HCT116 (cell line): ENCODE measurements around the gene C12orf43. TPM values are rescaled to one million over a fixed set of nuclear protein-coding genes. Genes with fewer than 3 reads are reported as not detected.

ENCODE experiments used
- ATAC-seq: fragments of 200-7000 bp; cut with Tn5 transposase; 2 replicates; pipeline ENCODE4 v1.9.1; 2020; ENCODE audit warnings: mild to moderate bottlenecking, moderate library complexity
- BruUV-seq: library from RNA; stranded (reverse); fragments of 400-500 nt; replicated peaks from 2 replicates; lab custom pipeline; 2021; lab: Mats Ljungman, UMichigan
- CTCF ChIA-PET: fragments of 300-600 bp; sonication (Branson Sonifier 250); formaldehyde crosslinking; loops from one replicate; lab custom pipeline; 2021; ENCODE audit warnings: antibody characterized with exemption; lab: Charles Lee
- POLR2A ChIA-PET: fragments of 300-600, 350-600 bp; sonication (Branson Sonifier 250); formaldehyde crosslinking; loops from one replicate; lab custom pipeline; 2021; ENCODE audit warnings: antibody characterized with exemption; lab: Charles Lee
- RAD21 ChIA-PET, 2 experiments: fragments of 300-600 bp; sonication (Branson Sonifier 250); formaldehyde crosslinking; loops; one replicate each; lab custom pipeline; 2023; ENCODE audit warnings: low total read pairs in 2 of 2; ENCODE audit not compliant: uncharacterized antibody in 2 of 2, unreplicated experiment in 2 of 2, low non-redundant PET in 1 of 2; lab: Charles Lee
- DNase-seq: peaks from one replicate; pipeline ENCODE4 v3.0.0-alpha.2; 2010; ENCODE audit warnings: low read depth, low spot score
- H2AFZ ChIP-seq: fragments of 200-600 bp; shearing (Covaris generic), sonication (generic); 2 replicates; pipeline ENCODE4 v1.6.1; 2017; ENCODE audit warnings: low read depth, mixed run types, mixed read lengths, antibody characterized with exemption, low read length; ENCODE audit not compliant: poor library complexity, severe bottlenecking
- H3K27ac ChIP-seq: 2 replicates; pipeline ENCODE4 v1.5.1; 2012; ENCODE audit warnings: low read depth, low read length
- H3K27me3 ChIP-seq: fragments of 200-600 bp; sonication (generic); 2 replicates; pipeline ENCODE4 v1.6.1; 2016; ENCODE audit warnings: mixed run types, low read length, mixed read lengths; ENCODE audit not compliant: insufficient read depth
- H3K36me3 ChIP-seq, 2 experiments: fragments of 200-500 bp in 1 of 2; fragments of 200-600 bp in 1 of 2; sonication (Bioruptor generic) in 1 of 2; sonication (generic) in 1 of 2; 2 replicates each; pipeline versions ENCODE4 v1.5.1 to v1.6.1; 2014 to 2016; ENCODE audit warnings: low read length in 2 of 2, inconsistent platforms in 1 of 2, mixed read lengths in 1 of 2, mixed run types in 1 of 2; ENCODE audit not compliant: insufficient read depth in 2 of 2, control insufficient read depth in 1 of 2
- H3K4me1 ChIP-seq, 2 experiments: fragments of 200-600 bp in 1 of 2; sonication (generic) in 1 of 2; 2 replicates each; pipeline versions ENCODE4 v1.5.1 to v1.6.1; 2012 to 2017; ENCODE audit warnings: low read length in 2 of 2, inconsistent platforms in 1 of 2, mild to moderate bottlenecking in 1 of 2, mixed read lengths in 1 of 2, mixed run types in 1 of 2, moderate library complexity in 1 of 2; ENCODE audit not compliant: insufficient read depth in 2 of 2, control insufficient read depth in 1 of 2
- H3K4me2 ChIP-seq: fragments of 200-600 bp; sonication (generic); 2 replicates; pipeline ENCODE4 v1.6.1; 2017; ENCODE audit warnings: mixed run types, low read length, mixed read lengths
- H3K4me3 ChIP-seq, 2 experiments: fragments of 200-600 bp in 1 of 2; sonication (generic) in 1 of 2; replicated peaks in 1 of 2; 2 replicates each; pipeline ENCODE4 v1.5.1; 2011 to 2016; ENCODE audit warnings: low read length in 2 of 2, control low read depth in 1 of 2, low read depth in 1 of 2, mild to moderate bottlenecking in 1 of 2, mixed read lengths in 1 of 2, mixed run types in 1 of 2
- H3K79me2 ChIP-seq: fragments of 200-600 bp; sonication (generic); 2 replicates; pipeline ENCODE4 v1.6.1; 2017; ENCODE audit warnings: mild to moderate bottlenecking, mixed run types, low read length, moderate library complexity, mixed read lengths; ENCODE audit not compliant: insufficient read depth
- H3K9ac ChIP-seq: fragments of 200-600 bp; sonication (generic); 2 replicates; pipeline ENCODE4 v1.6.1; 2016; ENCODE audit warnings: low read length, mixed read lengths
- H3K9me2 ChIP-seq: fragments of 200-600 bp; sonication (generic), shearing (Covaris generic); 2 replicates; pipeline ENCODE4 v1.6.1; 2017; ENCODE audit warnings: mixed run types, mild to moderate bottlenecking, moderate library complexity; ENCODE audit not compliant: insufficient read depth
- H3K9me3 ChIP-seq, 2 experiments: fragments of 200-500 bp in 1 of 2; fragments of 200-600 bp in 1 of 2; sonication (Bioruptor generic) in 1 of 2; sonication (generic) in 1 of 2; 2 replicates each; pipeline ENCODE4 v1.6.1; 2014 to 2017; ENCODE audit warnings: low read length in 2 of 2, mixed read lengths in 2 of 2, inconsistent platforms in 1 of 2, low read depth in 1 of 2, mild to moderate bottlenecking in 1 of 2, mixed run types in 1 of 2, moderate library complexity in 1 of 2; ENCODE audit not compliant: control insufficient read depth in 1 of 2, insufficient read depth in 1 of 2
- H4K20me1 ChIP-seq: fragments of 200-600 bp; sonication (generic), shearing (Covaris generic); 2 replicates; pipeline ENCODE4 v1.6.1; 2017; ENCODE audit warnings: mixed run types, mild to moderate bottlenecking, moderate library complexity; ENCODE audit not compliant: insufficient read depth
- CBX3 ChIP-seq: IDR thresholded peaks from 2 replicates; pipeline ENCODE4 v1.6.1; 2012; ENCODE audit warnings: low read depth
- CEBPB ChIP-seq: IDR thresholded peaks from 2 replicates; pipeline ENCODE4 v1.6.1; 2012; ENCODE audit warnings: low read depth
- CTCF ChIP-seq, 3 experiments: fragments of 200-600 bp in 1 of 3; sonication (generic) in 1 of 3; IDR thresholded peaks in 2 of 3; conservative IDR thresholded peaks in 1 of 3; 2 replicates each; pipeline ENCODE4 v1.5.1; 2012 to 2017; ENCODE audit warnings: low read depth in 2 of 3, low read length in 2 of 3, antibody characterized with exemption in 1 of 3, borderline replicate concordance in 1 of 3, control low read depth in 1 of 3, mild to moderate bottlenecking in 1 of 3, mixed read lengths in 1 of 3, mixed run types in 1 of 3, moderate library complexity in 1 of 3; ENCODE audit not compliant: insufficient read depth in 1 of 3
- EZH2phosphoT487 ChIP-seq: fragments of 200-600 bp; IDR thresholded peaks from 2 replicates; pipeline ENCODE4 v1.6.1; 2018; ENCODE audit warnings: antibody characterized with exemption, borderline replicate concordance
- FOSL1 ChIP-seq: IDR thresholded peaks from 2 replicates; pipeline ENCODE4 v1.6.1; 2012; ENCODE audit warnings: low read depth
- POLR2AphosphoS5 ChIP-seq: IDR thresholded peaks from 2 replicates; pipeline ENCODE4 v1.6.1; 2011; ENCODE audit warnings: mild to moderate bottlenecking, low read depth, low read length, moderate library complexity
- RAD21 ChIP-seq: IDR thresholded peaks from 2 replicates; pipeline ENCODE4 v1.6.1; 2012; ENCODE audit warnings: low read depth, mild to moderate bottlenecking
- SIN3A ChIP-seq: IDR thresholded peaks from 2 replicates; pipeline ENCODE4 v1.6.1; 2012; ENCODE audit warnings: low read depth
- SP1 ChIP-seq: IDR thresholded peaks from 2 replicates; pipeline ENCODE4 v1.6.1; 2012; ENCODE audit warnings: low read depth
- TCF7L2 ChIP-seq: IDR thresholded peaks from 2 replicates; pipeline ENCODE4 v1.7.0; 2011; ENCODE audit warnings: borderline replicate concordance, inconsistent platforms; ENCODE audit not compliant: insufficient read depth, insufficient read length; ENCODE audit errors: extremely low read depth
- YY1 ChIP-seq: IDR thresholded peaks from 2 replicates; pipeline ENCODE4 v1.6.1; 2011; ENCODE audit warnings: low read length, low read depth, moderate library complexity, mild to moderate bottlenecking; ENCODE audit not compliant: insufficient replicate concordance; ENCODE audit errors: extremely low read depth
- intact Hi-C: fragments of 100-400 bp; cut with micrococcal nuclease; formaldehyde crosslinking; loops from 2 replicates; pipeline ENCODE4 v1.10.0; 2022
- total RNA-seq: library from RNA; stranded (reverse); gene quantifications from one replicate; pipeline ENCODE4 v1.2.1, GENCODE V29; 2021; ENCODE audit not compliant: unreplicated experiment

The C12orf43 gene
- total RNA-seq, 1 experiment from 2014 or later: 16.2 TPM

DNA sequence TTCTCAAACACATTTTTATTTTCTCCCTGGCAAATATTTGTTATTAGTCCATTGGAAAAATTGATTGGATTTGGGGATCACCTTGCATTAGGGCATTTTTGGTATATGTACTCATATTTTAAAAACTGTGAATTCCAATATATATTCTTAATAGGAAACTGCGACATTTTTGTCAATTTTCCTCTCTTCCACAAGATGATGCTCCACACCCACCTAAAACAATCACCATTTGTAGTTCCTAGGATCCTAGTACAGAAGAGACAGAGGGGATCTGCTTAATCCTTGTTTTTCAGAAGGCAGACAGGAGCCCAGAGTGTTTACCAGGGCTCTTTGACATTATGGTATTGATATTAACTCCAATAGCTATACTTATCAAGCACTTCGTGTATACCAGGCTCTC is 45.5 kb upstream of the C12orf43 start:
- ChIA-PET RAD21 (no interaction called here), CTCF (interaction anchor here (1.2 to 2.4 kb wide), 9 partner anchors 13 to 415 kb away, joined by 3 to 16 read pairs (median 4); no protein-coding TSS in a partner anchor), POLR2A (no interaction called here)
- intact Hi-C loops: loop anchor here (5.0 kb wide), 4 partner anchors 35 to 380 kb away; partner anchors contain the start of gene CAMKK2
- Histone ChIP-seq H3K9ac (no peak overlapping the region), H3K79me2 (no peaks in the 10 kb centered on the region), H3K36me3 (no peaks in the 10 kb centered on the region), H3K4me3 (no peak overlapping the region), H3K9me3 (no peaks in the 10 kb centered on the region), H3K27me3 (no peaks in the 10 kb centered on the region), H3K4me2 (no peak overlapping the region), H4K20me1 (no peaks in the 10 kb centered on the region), H3K9me2 (no peaks in the 10 kb centered on the region), H2AFZ (peak overlapping the region; percentile 98), H3K4me1 (peaks cover 5 to 14% of the 10 kb centered on the region in 2 experiments; a peak in 3 of 4 replicates), H3K27ac (no peak overlapping the region)
- no peak for ATAC-seq
- no TSS peak for BruUV-seq
- TF ChIP-seq RAD21 (peak; percentile 77), FOSL1 (no peak), CTCF (IDR thresholded peaks at IDR 0.05 in 2 of 3, conservative IDR thresholded peaks at IDR 0.05 in 1 of 3; ENCODE audit: borderline replicate concordance in 1 of 3, insufficient read depth in 1 of 3, low read depth in 2 of 3, low read length in 2 of 3) (peak; percentile 28 to 72 (median 45); a peak in 5 of 6 replicates)
- DNase-seq: peak; percentile 10

DNA sequence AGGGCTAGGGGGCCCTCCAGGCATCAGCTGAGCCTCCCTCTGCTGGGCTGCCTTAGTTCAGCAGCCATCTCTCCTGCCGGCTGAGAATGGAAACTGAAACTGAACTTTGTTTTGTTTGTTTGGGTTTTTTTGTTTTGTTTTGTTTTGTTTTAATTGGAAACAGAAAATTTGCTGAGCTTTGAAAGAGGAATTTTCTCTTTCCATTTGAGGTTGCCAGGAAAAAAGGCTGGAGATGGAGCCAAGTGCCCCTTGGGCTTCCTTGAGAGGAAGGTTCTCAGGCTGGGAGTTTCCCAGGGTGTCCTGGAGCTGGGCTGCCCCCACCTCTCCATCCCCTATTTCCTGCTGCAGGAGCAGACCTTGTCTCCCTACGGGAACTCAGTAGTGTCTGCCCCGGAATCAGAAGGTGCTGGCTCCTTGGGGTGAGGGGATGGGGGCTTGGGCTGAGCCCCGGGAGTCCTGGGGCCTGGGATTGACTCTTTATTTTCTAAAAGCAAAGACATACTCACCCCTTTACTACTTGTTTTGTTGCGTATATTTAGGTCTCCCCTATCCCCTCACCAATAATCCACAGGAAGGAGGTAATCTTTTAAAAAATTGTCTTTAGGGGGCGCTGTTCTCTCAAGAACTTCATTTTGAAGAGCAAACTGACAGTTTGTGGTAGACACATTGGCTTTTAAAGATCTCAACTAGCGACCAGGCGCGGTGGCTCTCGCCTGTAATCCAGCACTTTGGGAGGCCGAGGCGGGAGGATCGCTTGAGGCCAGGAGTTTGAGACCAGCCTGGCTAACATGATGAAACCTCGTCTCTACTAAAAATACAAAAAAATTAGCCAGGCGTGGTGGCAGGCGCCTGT is 44.1 kb upstream of the C12orf43 start:
- ATAC-seq: peak; percentile 83
- Histone ChIP-seq H3K79me2 (no peaks in the 10 kb centered on the region), H3K4me3 (peak overlapping the region; percentile 24 to 35), H3K4me2 (peak overlapping the region; percentile 70), H3K9me2 (no peaks in the 10 kb centered on the region), H3K27ac (peak overlapping the region; percentile 47), H3K27me3 (no peaks in the 10 kb centered on the region), H3K9ac (peak overlapping the region; percentile 33), H3K9me3 (no peaks in the 10 kb centered on the region), H3K36me3 (no peaks in the 10 kb centered on the region), H2AFZ (peak overlapping the region; percentile 98), H3K4me1 (peaks cover 5 to 14% of the 10 kb centered on the region in 2 experiments; a peak in 3 of 4 replicates), H4K20me1 (no peaks in the 10 kb centered on the region)
- BruUV-seq: no TSS peak
- peak; percentile 67 for DNase-seq
- CTCF ChIA-PET: interaction anchor here (0.5 to 2.4 kb wide), 16 partner anchors 8 to 572 kb away, joined by 3 to 16 read pairs (median 3); no protein-coding TSS in a partner anchor
- intact Hi-C loops: loop anchor here (1.0 to 5.0 kb wide), 6 partner anchors 37 to 382 kb away; partner anchors contain the start of gene CAMKK2
- RAD21 ChIA-PET: no interaction called here
- POLR2A ChIA-PET: interaction anchor here (0.6 to 0.7 kb wide), 2 partner anchors 9 to 12 kb away, joined by 3 to 4 read pairs; no protein-coding TSS in a partner anchor
- TF ChIP-seq SP1: no peak
- no peak for TF ChIP-seq EZH2phosphoT487
- TF ChIP-seq RAD21: peak; percentile 81
- TF ChIP-seq CTCF (IDR thresholded peaks at IDR 0.05 in 2 of 3, conservative IDR thresholded peaks at IDR 0.05 in 1 of 3; ENCODE audit: borderline replicate concordance in 1 of 3, insufficient read depth in 1 of 3, low read depth in 2 of 3, low read length in 2 of 3): peak; percentile 41 to 81 (median 57)
- no peak for TF ChIP-seq SIN3A
- TF ChIP-seq CEBPB: no peak
- no peak for TF ChIP-seq CBX3
- no peak for TF ChIP-seq YY1
- no peak for TF ChIP-seq TCF7L2
- TF ChIP-seq POLR2AphosphoS5: no peak
